GM12865 (cell line): ENCODE data around the gene SNRPA.
A peak's percentile ranks its signal among the peaks of the same experiment; 100 is the strongest.

Experiments
- DNase-seq: peaks from one replicate; pipeline ENCODE4 v3.0.0; 2010; ENCODE audit warnings: low read depth
- H3K4me3 ChIP-seq: 2 replicates; pipeline ENCODE4 v1.5.1; 2011; ENCODE audit warnings: mild to moderate bottlenecking, low read depth, low read length, control low read depth
- TF ChIP-seq, protein P1 (sequence below): IDR thresholded peaks from 2 replicates; pipeline ENCODE4 v1.5.1; 2011; ENCODE audit warnings: low read length, control low read depth, low read depth, inconsistent platforms; ENCODE audit not compliant: insufficient read depth; ENCODE audit errors: missing control alignments

Gene SNRPA

DNA sequence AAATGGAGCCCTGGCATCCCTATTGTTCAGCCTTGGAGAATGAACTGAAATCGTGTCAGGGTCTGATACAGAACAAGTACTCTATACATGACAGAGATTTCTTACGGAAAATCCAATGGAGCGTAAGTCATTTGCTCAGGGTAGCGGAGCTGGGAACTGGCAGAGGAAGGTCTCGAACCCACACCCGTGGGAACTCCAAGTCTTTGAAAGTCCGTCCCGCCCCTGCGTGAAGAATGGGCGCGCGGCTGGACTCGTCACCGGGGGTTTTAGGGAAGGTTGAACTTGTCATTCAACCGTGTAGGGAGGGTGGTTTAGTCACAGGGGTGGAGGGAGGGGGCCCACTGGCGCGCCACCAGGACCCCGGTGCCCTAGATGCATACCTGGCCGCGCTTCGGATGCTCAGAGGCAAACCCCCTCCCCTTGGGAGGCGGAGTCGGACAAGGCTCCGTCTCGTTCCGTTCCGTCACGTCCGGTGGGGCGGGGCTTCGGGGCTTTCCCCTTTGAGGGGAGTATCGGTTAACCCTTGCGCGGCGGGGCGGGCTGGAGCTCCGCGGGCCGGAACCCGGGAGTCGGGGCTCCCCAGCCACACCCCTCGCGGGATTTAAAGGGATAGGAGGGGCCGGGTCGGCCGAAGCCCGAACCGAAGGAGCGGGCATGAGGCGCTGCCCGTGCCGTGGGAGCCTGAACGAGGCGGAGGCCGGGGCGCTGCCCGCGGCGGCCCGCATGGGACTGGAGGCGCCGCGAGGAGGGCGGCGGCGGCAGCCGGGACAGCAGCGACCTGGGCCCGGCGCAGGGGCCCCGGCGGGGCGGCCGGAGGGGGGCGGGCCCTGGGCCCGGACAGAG lies 34.3 kb upstream of the SNRPA start, which contains the start of the genes COQ8B and ITPKC:
COQ8B (minus strand) TSS at position 405 of the 843 bp plus-strand sequence. CDS start 2,254 bp downstream, outside the sequence.
ITPKC (plus strand) TSS at position 631 of the 843 bp plus-strand sequence; CDS start at position 655, 24 bp downstream.
- TF ChIP-seq, protein P1, sequence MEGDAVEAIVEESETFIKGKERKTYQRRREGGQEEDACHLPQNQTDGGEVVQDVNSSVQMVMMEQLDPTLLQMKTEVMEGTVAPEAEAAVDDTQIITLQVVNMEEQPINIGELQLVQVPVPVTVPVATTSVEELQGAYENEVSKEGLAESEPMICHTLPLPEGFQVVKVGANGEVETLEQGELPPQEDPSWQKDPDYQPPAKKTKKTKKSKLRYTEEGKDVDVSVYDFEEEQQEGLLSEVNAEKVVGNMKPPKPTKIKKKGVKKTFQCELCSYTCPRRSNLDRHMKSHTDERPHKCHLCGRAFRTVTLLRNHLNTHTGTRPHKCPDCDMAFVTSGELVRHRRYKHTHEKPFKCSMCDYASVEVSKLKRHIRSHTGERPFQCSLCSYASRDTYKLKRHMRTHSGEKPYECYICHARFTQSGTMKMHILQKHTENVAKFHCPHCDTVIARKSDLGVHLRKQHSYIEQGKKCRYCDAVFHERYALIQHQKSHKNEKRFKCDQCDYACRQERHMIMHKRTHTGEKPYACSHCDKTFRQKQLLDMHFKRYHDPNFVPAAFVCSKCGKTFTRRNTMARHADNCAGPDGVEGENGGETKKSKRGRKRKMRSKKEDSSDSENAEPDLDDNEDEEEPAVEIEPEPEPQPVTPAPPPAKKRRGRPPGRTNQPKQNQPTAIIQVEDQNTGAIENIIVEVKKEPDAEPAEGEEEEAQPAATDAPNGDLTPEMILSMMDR = peak; percentile 3
- peak; percentile 96 for DNase-seq
- peak within 1 kb of the TSS; percentile 85 for H3K4me3 ChIP-seq

DNA sequence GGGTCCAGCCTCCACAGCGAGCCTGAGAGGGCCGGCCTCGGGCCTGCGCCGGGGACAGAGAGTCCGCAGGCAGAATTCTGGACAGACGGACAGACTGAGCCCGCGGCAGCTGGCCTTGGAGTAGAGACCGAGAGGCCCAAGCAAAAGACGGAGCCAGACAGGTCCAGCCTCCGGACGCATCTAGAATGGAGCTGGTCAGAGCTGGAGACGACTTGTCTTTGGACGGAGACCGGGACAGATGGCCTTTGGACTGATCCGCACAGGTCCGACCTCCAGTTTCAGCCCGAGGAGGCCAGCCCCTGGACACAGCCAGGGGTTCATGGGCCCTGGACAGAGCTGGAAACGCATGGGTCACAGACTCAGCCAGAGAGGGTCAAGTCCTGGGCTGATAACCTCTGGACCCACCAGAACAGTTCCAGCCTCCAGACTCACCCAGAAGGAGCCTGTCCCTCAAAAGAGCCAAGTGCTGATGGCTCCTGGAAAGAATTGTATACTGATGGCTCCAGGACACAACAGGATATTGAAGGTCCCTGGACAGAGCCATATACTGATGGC lies 33.6 kb upstream of the SNRPA start:
- no peak for DNase-seq
- TF ChIP-seq, protein P1 = no peak
- peak overlapping the region; percentile 85 for H3K4me3 ChIP-seq

DNA sequence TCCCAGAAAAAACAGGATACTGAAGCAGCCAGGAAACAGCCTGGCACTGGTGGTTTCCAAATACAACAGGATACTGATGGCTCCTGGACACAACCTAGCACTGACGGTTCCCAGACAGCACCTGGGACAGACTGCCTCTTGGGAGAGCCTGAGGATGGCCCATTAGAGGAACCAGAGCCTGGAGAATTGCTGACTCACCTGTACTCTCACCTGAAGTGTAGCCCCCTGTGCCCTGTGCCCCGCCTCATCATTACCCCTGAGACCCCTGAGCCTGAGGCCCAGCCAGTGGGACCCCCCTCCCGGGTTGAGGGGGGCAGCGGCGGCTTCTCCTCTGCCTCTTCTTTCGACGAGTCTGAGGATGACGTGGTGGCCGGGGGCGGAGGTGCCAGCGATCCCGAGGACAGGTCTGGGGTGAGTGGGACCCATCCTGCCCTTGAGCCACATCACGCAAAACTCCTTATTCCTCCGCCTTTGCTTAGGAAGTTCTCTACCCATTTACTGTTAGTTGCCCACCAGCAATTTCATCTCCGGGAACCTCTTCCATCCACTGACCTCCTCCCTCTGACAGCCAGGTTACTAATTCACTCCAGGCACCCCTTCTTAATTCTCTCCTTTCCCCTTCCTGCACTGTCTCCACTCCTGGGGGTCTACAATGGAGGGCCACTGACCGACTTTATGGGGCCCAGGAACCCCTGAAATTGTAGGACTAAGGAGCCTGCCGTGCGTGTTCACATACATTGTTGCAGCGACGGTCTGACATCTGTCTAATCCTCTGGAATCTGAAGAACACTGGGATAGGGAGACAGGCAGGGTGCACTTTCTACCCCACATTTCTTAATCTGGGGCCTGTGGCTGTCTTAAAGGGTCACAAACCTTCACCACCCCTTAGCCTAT lies 32.9 kb upstream of the SNRPA start:
- peak overlapping the region; percentile 85 for H3K4me3 ChIP-seq
- TF ChIP-seq, protein P1 = no peak
- no peak for DNase-seq

DNA sequence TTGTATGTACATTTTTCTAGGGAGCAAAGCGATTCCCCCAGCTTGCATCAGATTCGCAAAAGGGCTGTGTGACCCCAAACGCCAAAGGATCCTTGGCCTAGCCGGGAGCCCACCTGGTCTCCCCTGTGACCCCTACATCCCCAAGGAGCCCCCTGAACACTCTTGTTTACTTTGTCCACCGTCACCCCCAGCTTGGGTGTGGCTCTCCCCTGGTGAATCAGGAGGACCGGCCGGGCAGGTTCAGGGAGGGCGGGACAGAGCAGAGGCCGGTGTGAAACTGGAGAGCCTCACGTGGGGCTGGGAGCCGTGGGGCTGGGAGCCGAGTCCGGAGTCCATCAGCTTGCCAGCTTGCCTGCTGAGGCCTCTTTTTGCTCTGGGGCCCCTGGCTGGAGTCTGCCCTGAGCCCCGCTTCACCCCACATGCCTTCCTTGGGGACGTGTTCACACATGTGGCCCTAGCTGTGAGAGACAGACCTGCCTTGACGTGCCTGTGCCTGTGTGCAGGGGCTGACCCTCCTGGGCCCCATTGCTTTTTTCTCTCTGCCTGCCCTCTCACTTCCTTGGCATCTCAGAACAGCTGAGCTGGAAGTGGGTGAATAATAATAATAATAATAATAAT lies 32.1 kb upstream of the SNRPA start:
- DNase-seq = peak; percentile 56
- TF ChIP-seq, protein P1 = no peak
- peak overlapping the region; percentile 85 for H3K4me3 ChIP-seq

DNA sequence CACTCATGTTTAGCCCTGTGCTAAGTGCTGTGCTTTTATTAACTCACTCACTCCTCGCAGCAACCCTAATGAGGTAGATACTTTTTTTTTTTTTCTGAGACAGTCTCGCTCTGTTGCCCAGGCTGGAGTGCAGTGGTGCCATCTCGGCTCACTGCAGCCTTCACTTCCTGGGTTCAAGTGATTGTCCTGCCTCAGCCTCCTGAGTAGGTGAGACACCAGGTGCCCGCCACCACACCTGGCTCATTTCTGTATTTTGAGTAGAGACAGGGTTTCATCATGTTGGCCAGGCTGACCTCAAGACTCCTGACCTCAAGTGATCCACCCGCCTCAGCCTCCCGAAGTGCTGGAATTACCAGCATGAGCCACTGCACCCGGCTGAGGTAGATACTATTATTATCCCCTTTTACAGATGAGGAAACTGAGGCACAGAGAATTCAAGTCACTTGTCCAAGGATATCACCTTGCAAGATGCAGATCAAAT lies 31.5 kb upstream of the SNRPA start:
- TF ChIP-seq, protein P1 = no peak
- H3K4me3 ChIP-seq = peak overlapping the region; percentile 85
- DNase-seq = peak; percentile 37

DNA sequence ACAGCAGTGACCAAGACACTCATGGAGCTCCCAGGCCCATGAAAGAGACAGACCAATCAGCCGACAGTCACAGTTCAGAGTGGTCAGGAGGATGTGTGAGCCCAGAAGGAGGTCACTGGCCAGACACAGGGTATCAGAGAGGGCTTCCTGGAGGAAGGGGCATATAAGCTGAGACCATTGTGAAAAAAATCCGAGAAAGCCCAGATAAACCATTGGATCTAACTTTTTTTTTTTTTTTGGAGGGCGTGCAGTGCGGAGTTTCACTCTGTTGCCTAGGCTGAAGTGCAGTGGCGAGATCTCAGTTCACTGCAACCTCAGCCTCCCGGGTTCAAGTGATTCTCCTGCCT lies 29.9 kb upstream of the SNRPA start:
- H3K4me3 ChIP-seq = no peak overlapping the region
- TF ChIP-seq, protein P1 = no peak
- no peak for DNase-seq
